Measurements from ENCODE around the gene HLF. TPM values are rescaled to one million over a fixed set of nuclear protein-coding genes. Genes with fewer than 3 reads are reported as not detected.

HLF gene
- total and polyA plus RNA-seq, 2 of the 4 experiments (the other 2 are of a cell fraction) = 0.18 TPM; not detected in 1

DNA sequence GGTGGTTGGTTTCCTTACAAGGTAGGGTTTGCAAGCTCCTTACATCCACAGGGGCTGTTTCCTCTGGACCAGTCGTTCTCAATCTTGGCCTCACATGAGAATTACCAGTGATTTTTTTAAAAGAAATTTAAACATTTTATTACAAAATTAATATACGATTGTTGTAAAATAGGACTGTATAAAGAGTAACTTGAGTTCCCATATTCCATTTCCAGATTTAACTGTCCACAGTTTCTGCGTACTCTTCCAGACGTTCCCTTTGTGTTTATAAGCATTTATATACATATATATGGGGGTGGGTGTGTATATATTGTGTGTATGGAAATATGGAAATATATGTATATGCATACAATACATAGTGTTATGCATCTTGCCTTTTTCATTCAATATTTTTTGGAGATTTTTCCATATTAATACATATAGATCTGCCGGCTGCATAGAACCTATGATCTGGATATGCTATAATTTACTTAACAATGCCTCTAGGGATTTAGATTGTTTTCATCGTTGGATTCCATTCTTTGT, 31.5 kb downstream of the HLF start:
- POLR2A ChIA-PET (ENCODE audit: unreplicated experiment) = no interaction called here
- H3K36me3 ChIP-seq (ENCODE audit: control insufficient read depth, insufficient read depth, low read length) = no peaks in the 10 kb centered on the region
- TF ChIP-seq NFE2L2 (IDR thresholded peaks at IDR 0.05; ENCODE audit: low read depth, low read length) (no peak), RAD21 (IDR thresholded peaks at IDR 0.05; ENCODE audit: low read length) (no peak), RCOR1 (IDR thresholded peaks at IDR 0.05; ENCODE audit: insufficient replicate concordance, low read length) (no peak), RFX5 (IDR thresholded peaks at IDR 0.05; ENCODE audit: low read depth, low read length) (no peak), SMC3 (IDR thresholded peaks at IDR 0.05; ENCODE audit: low read depth, low read length) (no peak), MAZ (IDR thresholded peaks at IDR 0.05; ENCODE audit: borderline replicate concordance, low read depth, low read length) (no peak), BHLHE40 (IDR thresholded peaks at IDR 0.05; ENCODE audit: low read depth, low read length) (no peak), FOS (IDR thresholded peaks at IDR 0.05; ENCODE audit: low read depth, low read length) (no peak), CHD1 (IDR thresholded peaks at IDR 0.05; ENCODE audit: low read depth, low read length) (no peak), MXI1 (IDR thresholded peaks at IDR 0.05; ENCODE audit: borderline replicate concordance, low read depth, low read length) (no peak)
- TF ChIP-seq, protein P1, sequence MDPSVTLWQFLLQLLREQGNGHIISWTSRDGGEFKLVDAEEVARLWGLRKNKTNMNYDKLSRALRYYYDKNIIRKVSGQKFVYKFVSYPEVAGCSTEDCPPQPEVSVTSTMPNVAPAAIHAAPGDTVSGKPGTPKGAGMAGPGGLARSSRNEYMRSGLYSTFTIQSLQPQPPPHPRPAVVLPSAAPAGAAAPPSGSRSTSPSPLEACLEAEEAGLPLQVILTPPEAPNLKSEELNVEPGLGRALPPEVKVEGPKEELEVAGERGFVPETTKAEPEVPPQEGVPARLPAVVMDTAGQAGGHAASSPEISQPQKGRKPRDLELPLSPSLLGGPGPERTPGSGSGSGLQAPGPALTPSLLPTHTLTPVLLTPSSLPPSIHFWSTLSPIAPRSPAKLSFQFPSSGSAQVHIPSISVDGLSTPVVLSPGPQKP (IDR thresholded peaks at IDR 0.05; ENCODE audit: borderline replicate concordance, low read depth, low read length) = no peak
- TF ChIP-seq, protein P2, sequence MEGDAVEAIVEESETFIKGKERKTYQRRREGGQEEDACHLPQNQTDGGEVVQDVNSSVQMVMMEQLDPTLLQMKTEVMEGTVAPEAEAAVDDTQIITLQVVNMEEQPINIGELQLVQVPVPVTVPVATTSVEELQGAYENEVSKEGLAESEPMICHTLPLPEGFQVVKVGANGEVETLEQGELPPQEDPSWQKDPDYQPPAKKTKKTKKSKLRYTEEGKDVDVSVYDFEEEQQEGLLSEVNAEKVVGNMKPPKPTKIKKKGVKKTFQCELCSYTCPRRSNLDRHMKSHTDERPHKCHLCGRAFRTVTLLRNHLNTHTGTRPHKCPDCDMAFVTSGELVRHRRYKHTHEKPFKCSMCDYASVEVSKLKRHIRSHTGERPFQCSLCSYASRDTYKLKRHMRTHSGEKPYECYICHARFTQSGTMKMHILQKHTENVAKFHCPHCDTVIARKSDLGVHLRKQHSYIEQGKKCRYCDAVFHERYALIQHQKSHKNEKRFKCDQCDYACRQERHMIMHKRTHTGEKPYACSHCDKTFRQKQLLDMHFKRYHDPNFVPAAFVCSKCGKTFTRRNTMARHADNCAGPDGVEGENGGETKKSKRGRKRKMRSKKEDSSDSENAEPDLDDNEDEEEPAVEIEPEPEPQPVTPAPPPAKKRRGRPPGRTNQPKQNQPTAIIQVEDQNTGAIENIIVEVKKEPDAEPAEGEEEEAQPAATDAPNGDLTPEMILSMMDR (conservative IDR thresholded peaks at IDR 0.05; ENCODE audit: low read depth, low read length) = no peak
- TF ChIP-seq, protein P3, sequence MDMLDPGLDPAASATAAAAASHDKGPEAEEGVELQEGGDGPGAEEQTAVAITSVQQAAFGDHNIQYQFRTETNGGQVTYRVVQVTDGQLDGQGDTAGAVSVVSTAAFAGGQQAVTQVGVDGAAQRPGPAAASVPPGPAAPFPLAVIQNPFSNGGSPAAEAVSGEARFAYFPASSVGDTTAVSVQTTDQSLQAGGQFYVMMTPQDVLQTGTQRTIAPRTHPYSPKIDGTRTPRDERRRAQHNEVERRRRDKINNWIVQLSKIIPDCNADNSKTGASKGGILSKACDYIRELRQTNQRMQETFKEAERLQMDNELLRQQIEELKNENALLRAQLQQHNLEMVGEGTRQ (IDR thresholded peaks at IDR 0.05; ENCODE audit: low read depth, low read length) = no peak

More for the DNA sequence above, 31.5 kb downstream of the HLF start:
- H2AK5ac ChIP-seq (ENCODE audit: low read depth, low read length) = no peak overlapping the region
- H3K9ac ChIP-seq (ENCODE audit: low read depth, low read length) = no peak overlapping the region
- no peak overlapping the region for H2BK20ac ChIP-seq (ENCODE audit: low read depth, low read length)
- H2AK9ac ChIP-seq (replicated peaks; ENCODE audit: low read depth, low read length, poor library complexity) = no peak overlapping the region
- no peak overlapping the region for H3K56ac ChIP-seq (ENCODE audit: extremely low read depth, insufficient read depth, low read length)
- no peak overlapping the region for H3K14ac ChIP-seq (replicated peaks; ENCODE audit: low read depth, low read length)
- H3K9me1 ChIP-seq (ENCODE audit: insufficient read depth, low read length) = no peaks in the 10 kb centered on the region
- peaks cover 4% of the 10 kb centered on the region; the same call in 1 of the 2 replicates for H3K27me3 ChIP-seq (ENCODE audit: control insufficient read depth, insufficient read depth, low read length)
- DNase-seq (no peak), ATAC-seq (ENCODE audit: low read depth) (no peak)
- CTCF ChIA-PET = interaction anchor here (0.7 kb wide), 1 partner anchor 304 kb away, joined by 3 read pairs; no protein-coding TSS in a partner anchor
- dilution Hi-C loops (cut with HindIII; ENCODE audit: low sequenced_read_pairs, unreplicated experiment) (no loop called here), intact Hi-C loops (cut with micrococcal nuclease) (loop anchor here (1.0 to 5.0 kb wide), 3 partner anchors 216 to 303 kb away; partner anchors contain the start of gene SMIM36), in situ Hi-C loops (cut with MboI; ENCODE audit: low sequenced_read_pairs) (loop anchor here (10.0 kb wide), 1 partner anchor 241 kb away; no protein-coding TSS in a partner anchor)
- no peak overlapping the region for H4K91ac ChIP-seq (ENCODE audit: insufficient read depth, low read depth, low read length)
- no peak overlapping the region for H2AFZ ChIP-seq (replicated peaks; ENCODE audit: low read length, poor library complexity)
- H3K18ac ChIP-seq (ENCODE audit: low read depth, low read length) = no peak overlapping the region
- H3K23ac ChIP-seq (ENCODE audit: low read depth, low read length) = no peak overlapping the region
- H4K20me1 ChIP-seq (ENCODE audit: insufficient read depth, low read length) = no peaks in the 10 kb centered on the region
- H2BK15ac ChIP-seq (ENCODE audit: low read depth, low read length) = no peak overlapping the region
- no CpG with 5 or more reads among the region's 6 CpGs for WGBS, 2 experiments (ENCODE audit: extremely low coverage in 2 of 2, insufficient read length in 1 of 2)
- no peak overlapping the region for H3K4me2 ChIP-seq (ENCODE audit: low read depth, low read length)
- H3K9me3 ChIP-seq (ENCODE audit: control insufficient read depth, insufficient read depth, low read length) = no peaks in the 10 kb centered on the region
- no peaks in the 10 kb centered on the region for H3K4me1 ChIP-seq (ENCODE audit: control insufficient read depth, insufficient read depth, low read length)
- no peak overlapping the region for H4K5ac ChIP-seq (ENCODE audit: low read depth, low read length)
- no peak overlapping the region for H4K8ac ChIP-seq (ENCODE audit: low read depth in 2 of 2, low read length in 2 of 2)
- no TSS peak for BruUV-seq (replicated peaks)
- H3K4ac ChIP-seq (ENCODE audit: low read depth, low read length) = no peak overlapping the region
- no peak overlapping the region for H3K4me3 ChIP-seq (ENCODE audit: insufficient read depth, low read depth, low read length)
- H2BK120ac ChIP-seq (ENCODE audit: low read depth, low read length) = no peak overlapping the region
- no peak overlapping the region for H2BK5ac ChIP-seq (ENCODE audit: low read depth, low read length, poor library complexity, severe bottlenecking)
- H3K79me1 ChIP-seq (ENCODE audit: low read depth in 1 of 2, low read length in 2 of 2) = no peaks in the 10 kb centered on the region
- H3K27ac ChIP-seq (ENCODE audit: insufficient read depth, low read length) = no peak overlapping the region

Measured in IMR-90 (cell line).